Measurements from ENCODE around the gene CCM2. TPM values are rescaled to one million over a fixed set of nuclear protein-coding genes. Genes with fewer than 3 reads are reported as not detected.

The CCM2 gene
- total and polyA plus RNA-seq, 2 experiments from 2014 or later: 24.9 to 40.1 TPM

DNA sequence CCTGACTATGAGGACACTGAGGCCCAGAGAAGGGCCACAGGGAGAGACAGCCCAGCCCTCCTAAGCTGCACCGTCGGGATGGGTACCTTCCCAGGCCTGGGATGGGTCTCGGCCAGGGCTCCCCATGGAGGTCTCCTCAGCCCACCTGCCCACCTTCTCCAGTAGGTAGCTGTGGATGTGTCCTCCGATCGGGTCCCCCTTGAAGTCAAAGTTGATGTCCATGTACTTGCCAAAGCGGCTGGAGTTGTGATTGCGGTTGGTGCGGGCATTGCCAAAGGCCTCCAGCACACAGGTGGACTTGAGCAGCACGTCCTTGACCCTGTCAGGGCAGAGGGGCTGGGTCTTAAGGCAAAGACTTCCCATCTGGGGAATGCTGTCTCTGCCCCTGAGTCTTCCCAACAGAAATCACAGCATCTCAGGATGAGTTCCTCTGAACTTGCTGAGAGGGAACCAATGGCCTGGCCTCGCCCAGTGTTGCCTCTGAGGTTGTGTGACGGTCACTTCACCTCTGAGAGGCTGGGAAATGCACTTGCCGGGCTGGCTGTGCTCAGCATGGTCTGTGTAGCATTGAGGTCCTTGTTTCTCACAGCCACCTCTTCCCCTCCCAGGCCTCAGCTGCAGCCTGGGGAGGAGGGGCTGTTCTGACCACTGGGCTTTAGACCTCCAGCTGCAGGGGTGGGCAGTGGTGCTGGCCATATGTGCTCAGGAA lies 24.5 kb upstream of the CCM2 start:
- H3K36me3 Mint-ChIP-seq (ENCODE audit: low read depth): peaks cover 5% of the 10 kb centered on the region
- no peak for TF ChIP-seq EZH2 (IDR thresholded peaks at IDR 0.05; ENCODE audit: low read depth, unreplicated experiment)
- TF ChIP-seq ZNF114 (CRISPR knock-in tag; IDR thresholded peaks at IDR 0.05): no peak
- TF ChIP-seq, protein P1, sequence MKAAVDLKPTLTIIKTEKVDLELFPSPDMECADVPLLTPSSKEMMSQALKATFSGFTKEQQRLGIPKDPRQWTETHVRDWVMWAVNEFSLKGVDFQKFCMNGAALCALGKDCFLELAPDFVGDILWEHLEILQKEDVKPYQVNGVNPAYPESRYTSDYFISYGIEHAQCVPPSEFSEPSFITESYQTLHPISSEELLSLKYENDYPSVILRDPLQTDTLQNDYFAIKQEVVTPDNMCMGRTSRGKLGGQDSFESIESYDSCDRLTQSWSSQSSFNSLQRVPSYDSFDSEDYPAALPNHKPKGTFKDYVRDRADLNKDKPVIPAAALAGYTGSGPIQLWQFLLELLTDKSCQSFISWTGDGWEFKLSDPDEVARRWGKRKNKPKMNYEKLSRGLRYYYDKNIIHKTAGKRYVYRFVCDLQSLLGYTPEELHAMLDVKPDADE (IDR thresholded peaks at IDR 0.05): no peak
- no peak for TF ChIP-seq STAT1 (IDR thresholded peaks at IDR 0.05; ENCODE audit: unreplicated experiment)
- TF ChIP-seq, protein P2, sequence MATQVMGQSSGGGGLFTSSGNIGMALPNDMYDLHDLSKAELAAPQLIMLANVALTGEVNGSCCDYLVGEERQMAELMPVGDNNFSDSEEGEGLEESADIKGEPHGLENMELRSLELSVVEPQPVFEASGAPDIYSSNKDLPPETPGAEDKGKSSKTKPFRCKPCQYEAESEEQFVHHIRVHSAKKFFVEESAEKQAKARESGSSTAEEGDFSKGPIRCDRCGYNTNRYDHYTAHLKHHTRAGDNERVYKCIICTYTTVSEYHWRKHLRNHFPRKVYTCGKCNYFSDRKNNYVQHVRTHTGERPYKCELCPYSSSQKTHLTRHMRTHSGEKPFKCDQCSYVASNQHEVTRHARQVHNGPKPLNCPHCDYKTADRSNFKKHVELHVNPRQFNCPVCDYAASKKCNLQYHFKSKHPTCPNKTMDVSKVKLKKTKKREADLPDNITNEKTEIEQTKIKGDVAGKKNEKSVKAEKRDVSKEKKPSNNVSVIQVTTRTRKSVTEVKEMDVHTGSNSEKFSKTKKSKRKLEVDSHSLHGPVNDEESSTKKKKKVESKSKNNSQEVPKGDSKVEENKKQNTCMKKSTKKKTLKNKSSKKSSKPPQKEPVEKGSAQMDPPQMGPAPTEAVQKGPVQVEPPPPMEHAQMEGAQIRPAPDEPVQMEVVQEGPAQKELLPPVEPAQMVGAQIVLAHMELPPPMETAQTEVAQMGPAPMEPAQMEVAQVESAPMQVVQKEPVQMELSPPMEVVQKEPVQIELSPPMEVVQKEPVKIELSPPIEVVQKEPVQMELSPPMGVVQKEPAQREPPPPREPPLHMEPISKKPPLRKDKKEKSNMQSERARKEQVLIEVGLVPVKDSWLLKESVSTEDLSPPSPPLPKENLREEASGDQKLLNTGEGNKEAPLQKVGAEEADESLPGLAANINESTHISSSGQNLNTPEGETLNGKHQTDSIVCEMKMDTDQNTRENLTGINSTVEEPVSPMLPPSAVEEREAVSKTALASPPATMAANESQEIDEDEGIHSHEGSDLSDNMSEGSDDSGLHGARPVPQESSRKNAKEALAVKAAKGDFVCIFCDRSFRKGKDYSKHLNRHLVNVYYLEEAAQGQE (IDR thresholded peaks at IDR 0.05; ENCODE audit: unreplicated experiment): no peak
- no peak for TF ChIP-seq CREB1 (CRISPR knock-in tag; IDR thresholded peaks at IDR 0.05; ENCODE audit: low read depth)
- no peak for TF ChIP-seq POLR2AphosphoS5 (IDR thresholded peaks at IDR 0.05; ENCODE audit: low read depth)
- TF ChIP-seq EZH2phosphoT487 (IDR thresholded peaks at IDR 0.05; ENCODE audit: unreplicated experiment): no peak
- no peak for TF ChIP-seq NANOG (IDR thresholded peaks at IDR 0.05; ENCODE audit: borderline replicate concordance)
- H3K27ac ChIP-seq (ENCODE audit: low read depth): no peak overlapping the region
- no peaks in the 10 kb centered on the region for H3K9me2 ChIP-seq (ENCODE audit: insufficient read depth)
- H3K27me3 ChIP-seq (ENCODE audit: insufficient read depth): no peaks in the 10 kb centered on the region
- H3F3A ChIP-seq (replicated peaks; ENCODE audit: low read depth): no peaks in the 10 kb centered on the region
- H3K4me2 ChIP-seq: no peak overlapping the region
- peaks cover 7% of the 10 kb centered on the region for H3K27me3 Mint-ChIP-seq (ENCODE audit: insufficient read depth, low read depth, poor library complexity)
- no peak overlapping the region for H3K27ac Mint-ChIP-seq
- H3K4me1 Mint-ChIP-seq: no peaks in the 10 kb centered on the region; the same call in 2 of the 3 replicates
- DNase-seq (ENCODE audit: low spot score): no peak
- H3K4me3 ChIP-seq: no peak overlapping the region
- H3K9me3 Mint-ChIP-seq: no peaks in the 10 kb centered on the region
- no peak overlapping the region for H3K4me3 Mint-ChIP-seq
- ATAC-seq: no peak
- no peaks in the 10 kb centered on the region for H3K79me2 ChIP-seq (replicated peaks; ENCODE audit: insufficient read depth)
- H3K36me3 ChIP-seq (ENCODE audit: insufficient read depth): no peaks in the 10 kb centered on the region
- H2AFZ ChIP-seq: no peak overlapping the region
- no peaks in the 10 kb centered on the region for H3K4me1 ChIP-seq (ENCODE audit: insufficient read depth)
- H4K20me1 ChIP-seq (replicated peaks; ENCODE audit: insufficient read depth): no peaks in the 10 kb centered on the region

DNA sequence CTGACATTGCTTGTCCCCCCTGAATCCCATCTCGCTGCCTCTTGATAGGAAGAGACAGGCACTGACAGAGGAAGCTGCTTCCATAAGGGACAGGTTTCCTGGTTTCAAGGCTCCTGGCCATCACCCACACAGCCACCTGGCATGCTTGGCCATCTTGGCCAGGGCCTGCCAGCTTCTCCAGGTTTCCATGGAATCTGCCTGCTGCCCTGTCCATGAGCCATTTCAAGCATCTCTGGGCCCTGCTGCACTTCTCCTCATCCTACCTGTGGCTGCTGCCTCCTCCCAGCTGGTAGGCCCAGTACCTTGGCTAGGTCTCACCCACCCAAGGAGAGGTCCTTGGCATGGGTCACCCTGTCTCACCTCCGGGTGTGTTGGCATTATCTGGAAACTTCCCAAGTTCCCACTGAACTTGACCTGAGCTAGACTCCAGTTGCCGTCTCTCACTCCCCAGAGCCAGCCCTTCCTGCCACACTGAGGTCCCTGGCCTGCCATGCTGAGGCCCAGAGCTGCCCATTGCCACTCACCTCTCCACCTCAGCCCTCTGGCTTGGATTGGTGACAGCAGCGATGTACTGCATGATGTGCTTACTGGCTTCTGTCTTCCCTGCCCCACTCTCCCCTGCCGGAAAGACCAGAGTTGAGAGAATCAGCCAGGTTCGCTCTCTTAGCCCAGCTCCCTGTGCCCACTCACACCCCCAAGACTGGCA lies 23.8 kb upstream of the CCM2 start:
- H3K4me1 Mint-ChIP-seq: no peaks in the 10 kb centered on the region; the same call in 2 of the 3 replicates
- peaks cover 12% of the 10 kb centered on the region for H3K36me3 Mint-ChIP-seq (ENCODE audit: low read depth)
- H3K9me3 Mint-ChIP-seq: no peaks in the 10 kb centered on the region
- no peak overlapping the region for H3K4me3 Mint-ChIP-seq
- Histone ChIP-seq H3K36me3 (ENCODE audit: insufficient read depth) (0 out of 2 replicates have a peak, but pooled peaks cover 4% of the 10 kb centered on the region), H2AFZ (no peak overlapping the region), H3K4me2 (no peak overlapping the region), H3K4me3 (no peak overlapping the region), H3K4me1 (ENCODE audit: insufficient read depth) (no peaks in the 10 kb centered on the region), H3K9me2 (ENCODE audit: insufficient read depth) (no peaks in the 10 kb centered on the region), H3F3A (replicated peaks; ENCODE audit: low read depth) (0 out of 2 replicates have a peak, but pooled peaks cover 1% of the 10 kb centered on the region), H3K79me2 (replicated peaks; ENCODE audit: insufficient read depth) (no peaks in the 10 kb centered on the region), H3K27ac (ENCODE audit: low read depth) (no peak overlapping the region), H3K27me3 (ENCODE audit: insufficient read depth) (no peaks in the 10 kb centered on the region), H4K20me1 (replicated peaks; ENCODE audit: insufficient read depth) (no peaks in the 10 kb centered on the region)
- H3K27ac Mint-ChIP-seq: peak overlapping the region; percentile 59; the same call in 1 of the 2 replicates
- peaks cover 7% of the 10 kb centered on the region for H3K27me3 Mint-ChIP-seq (ENCODE audit: insufficient read depth, low read depth, poor library complexity)
- ATAC-seq: no peak
- no peak for DNase-seq (ENCODE audit: low spot score)
- no peak for TF ChIP-seq NANOG (IDR thresholded peaks at IDR 0.05; ENCODE audit: borderline replicate concordance)
- no peak for TF ChIP-seq ZNF331 (CRISPR knock-in tag; IDR thresholded peaks at IDR 0.05; ENCODE audit: low read depth)
- TF ChIP-seq JUNB (IDR thresholded peaks at IDR 0.05; ENCODE audit: unreplicated experiment): no peak
- TF ChIP-seq, protein P3, sequence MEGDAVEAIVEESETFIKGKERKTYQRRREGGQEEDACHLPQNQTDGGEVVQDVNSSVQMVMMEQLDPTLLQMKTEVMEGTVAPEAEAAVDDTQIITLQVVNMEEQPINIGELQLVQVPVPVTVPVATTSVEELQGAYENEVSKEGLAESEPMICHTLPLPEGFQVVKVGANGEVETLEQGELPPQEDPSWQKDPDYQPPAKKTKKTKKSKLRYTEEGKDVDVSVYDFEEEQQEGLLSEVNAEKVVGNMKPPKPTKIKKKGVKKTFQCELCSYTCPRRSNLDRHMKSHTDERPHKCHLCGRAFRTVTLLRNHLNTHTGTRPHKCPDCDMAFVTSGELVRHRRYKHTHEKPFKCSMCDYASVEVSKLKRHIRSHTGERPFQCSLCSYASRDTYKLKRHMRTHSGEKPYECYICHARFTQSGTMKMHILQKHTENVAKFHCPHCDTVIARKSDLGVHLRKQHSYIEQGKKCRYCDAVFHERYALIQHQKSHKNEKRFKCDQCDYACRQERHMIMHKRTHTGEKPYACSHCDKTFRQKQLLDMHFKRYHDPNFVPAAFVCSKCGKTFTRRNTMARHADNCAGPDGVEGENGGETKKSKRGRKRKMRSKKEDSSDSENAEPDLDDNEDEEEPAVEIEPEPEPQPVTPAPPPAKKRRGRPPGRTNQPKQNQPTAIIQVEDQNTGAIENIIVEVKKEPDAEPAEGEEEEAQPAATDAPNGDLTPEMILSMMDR (conservative IDR thresholded peaks at IDR 0.05; ENCODE audit: low read depth in 2 of 2): no peak
- no peak for TF ChIP-seq EZH2phosphoT487 (IDR thresholded peaks at IDR 0.05; ENCODE audit: unreplicated experiment)
- no peak for TF ChIP-seq EZH2 (IDR thresholded peaks at IDR 0.05; ENCODE audit: low read depth, unreplicated experiment)
- TF ChIP-seq CREB1 (CRISPR knock-in tag; IDR thresholded peaks at IDR 0.05; ENCODE audit: low read depth): no peak
- TF ChIP-seq, protein P1 (IDR thresholded peaks at IDR 0.05): no peak
- TF ChIP-seq ZNF114 (CRISPR knock-in tag; IDR thresholded peaks at IDR 0.05): no peak
- TF ChIP-seq STAT1 (IDR thresholded peaks at IDR 0.05; ENCODE audit: unreplicated experiment): no peak

Measured in GM23338 (cell line).